Omental fat pad (tissue), 4 donors: ENCODE results near the gene ZP2. TPM values are rescaled to one million over a fixed set of nuclear protein-coding genes. Genes with fewer than 3 reads are reported as not detected.

Source experiments
- ATAC-seq: fragments of 150-250 bp; one replicate; pipeline ENCODE4 v1.9.1; 2016; ENCODE audit warnings: mild to moderate bottlenecking, moderate library complexity; ENCODE audit not compliant: low FRiP score
- DNase-seq: peaks from one replicate; pipeline ENCODE4 v3.0.0-alpha.2; 2019; ENCODE audit warnings: low spot score
- CTCF ChIP-seq, 3 donors: fragments of 450-650 bp; IDR thresholded peaks; one replicate each; pipeline ENCODE4 v1.5.1; 2016 to 2017; ENCODE audit warnings: antibody characterized with exemption in 3 of 3, mild to moderate bottlenecking in 3 of 3, moderate library complexity in 2 of 3
- total RNA-seq, 4 donors: library from RNA; depleted of rRNA; stranded (reverse); fragments of >200 nt; gene quantifications; one replicate each; pipeline ENCODE4 v1.1.0, GENCODE V29; 2016

ZP2 gene
- total RNA-seq, 4 donors from 2014 or later = not detected

DNA sequence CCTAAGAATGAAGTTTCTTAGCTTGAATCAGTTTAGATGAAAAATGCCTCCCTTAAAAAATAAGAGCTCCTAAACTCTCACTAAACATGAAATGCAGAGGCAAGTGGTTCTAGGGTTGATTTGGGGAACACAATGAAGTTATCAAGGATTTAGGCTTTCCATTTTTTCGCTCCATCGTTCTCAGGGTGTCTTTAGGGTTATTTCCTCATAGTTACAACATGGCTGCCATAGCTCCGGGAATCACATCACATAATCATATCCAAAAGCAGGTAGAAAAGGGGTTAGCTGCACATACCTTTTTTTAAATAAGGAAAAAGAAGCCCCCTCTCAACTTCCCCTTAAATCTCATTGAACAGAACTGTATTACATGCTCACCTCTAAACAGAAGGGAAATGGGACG is 21.4 kb downstream of the ZP2 start:
- DNase-seq = no peak
- TF ChIP-seq CTCF (IDR thresholded peaks at IDR 0.05) = no peak
- ATAC-seq = no peak

DNA sequence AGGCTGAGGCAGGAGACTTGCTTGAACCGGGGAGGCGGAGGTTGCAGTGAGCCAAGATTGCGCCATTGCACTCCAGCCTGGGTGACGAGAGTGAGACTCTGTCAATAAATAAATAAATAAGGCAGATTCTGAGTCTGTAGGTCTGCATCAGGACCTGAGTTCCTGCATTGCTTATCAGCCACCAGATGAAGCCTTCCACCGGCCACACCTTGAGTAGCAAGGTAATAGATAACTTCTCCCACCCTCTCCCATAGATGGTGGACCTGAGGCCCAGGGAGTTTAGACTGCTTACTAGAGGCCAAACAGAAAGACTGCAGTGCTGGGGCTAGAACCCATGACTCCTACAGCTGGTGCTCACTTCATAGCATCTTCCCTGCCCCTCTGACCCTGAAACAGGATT is 22.1 kb downstream of the ZP2 start:
- no peak for TF ChIP-seq CTCF (IDR thresholded peaks at IDR 0.05)
- ATAC-seq (no peak), DNase-seq (no peak)

DNA sequence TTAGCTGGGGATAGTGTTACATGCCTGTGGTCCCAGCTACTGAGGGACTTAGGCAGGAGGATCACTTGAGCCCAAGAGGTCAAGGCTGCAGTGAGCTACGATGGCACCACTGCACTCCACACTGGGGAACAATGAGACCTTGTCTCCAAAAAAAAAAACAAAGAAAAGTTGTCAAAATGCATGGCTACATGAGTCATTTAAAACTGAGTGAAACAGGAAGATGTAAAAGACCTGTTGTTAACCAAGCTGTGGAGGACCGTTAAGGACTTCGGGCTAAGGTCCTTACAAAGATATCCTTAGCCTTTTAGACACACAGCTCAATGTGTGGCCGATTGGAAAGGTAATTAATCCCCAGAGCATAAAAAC is 25.1 kb downstream of the ZP2 start:
- no peak for DNase-seq
- no peak for TF ChIP-seq CTCF (IDR thresholded peaks at IDR 0.05)
- ATAC-seq = no peak

DNA sequence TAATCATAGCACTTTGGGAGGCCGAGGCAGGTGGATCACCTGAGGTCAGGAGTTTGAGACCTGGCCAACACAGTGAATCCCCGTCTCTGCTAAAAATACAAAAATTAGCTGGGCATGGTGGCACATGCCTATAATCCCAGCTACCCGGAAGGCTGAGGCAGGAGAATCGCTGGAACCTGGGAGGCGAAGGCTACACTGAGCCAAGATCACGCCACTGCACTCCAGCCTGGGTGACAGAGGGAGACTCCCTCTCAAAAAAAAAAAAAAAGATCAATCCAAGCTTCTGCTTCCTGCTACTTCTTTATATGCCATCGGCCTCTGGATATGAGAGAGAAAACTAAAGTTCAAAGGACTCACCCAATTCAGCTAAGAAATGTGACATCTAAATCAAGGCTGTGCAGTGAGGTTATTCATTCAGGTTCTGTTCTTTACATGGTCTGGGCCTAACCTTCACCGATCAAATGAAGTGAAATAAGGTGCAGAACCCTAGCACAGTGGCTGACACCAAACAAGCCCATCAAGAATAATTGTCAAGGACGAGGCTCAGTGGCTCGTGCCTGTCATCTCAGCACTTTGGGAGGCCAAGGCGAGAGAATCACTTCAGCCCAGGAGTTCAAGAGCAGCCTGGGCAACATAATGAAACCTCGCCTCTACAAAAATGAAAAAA is 25.6 kb downstream of the ZP2 start:
- no peak for DNase-seq
- no peak for ATAC-seq
- no peak for TF ChIP-seq CTCF (IDR thresholded peaks at IDR 0.05)

- no peak for DNase-seq
- no peak for TF ChIP-seq CTCF (IDR thresholded peaks at IDR 0.05)
- ATAC-seq = no peak
Observed at GRCh38 chr16:21184834-21185233, 26.5 kb downstream of the ZP2 start.

DNA sequence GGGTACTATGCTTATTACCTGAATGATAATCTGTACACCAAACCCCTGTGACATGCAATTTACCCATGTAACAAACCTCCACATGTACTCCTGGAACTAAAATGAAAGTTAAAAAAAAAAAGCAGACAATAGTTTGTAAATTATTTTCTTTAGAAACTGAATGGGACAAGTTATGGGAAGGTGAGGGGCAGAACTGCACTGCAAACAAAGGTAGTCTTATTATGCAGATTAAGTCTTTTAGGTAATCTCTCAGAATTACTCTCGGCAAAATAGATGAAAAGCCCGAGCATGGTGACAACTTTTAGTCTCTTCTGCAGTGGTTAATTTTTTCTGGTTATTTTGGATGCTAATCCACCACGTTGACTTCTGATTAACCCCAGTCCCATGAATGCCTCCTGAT is 27.4 kb downstream of the ZP2 start:
- no peak for DNase-seq
- ATAC-seq = no peak
- no peak for TF ChIP-seq CTCF (IDR thresholded peaks at IDR 0.05)

- ATAC-seq = no peak
- DNase-seq = no peak
- no peak for TF ChIP-seq CTCF (IDR thresholded peaks at IDR 0.05)
Observed at GRCh38 chr16:21179983-21180365, 31.4 kb downstream of the ZP2 start.
